ENCODE measurements around the gene ACOX3. TPM values are rescaled to one million over a fixed set of nuclear protein-coding genes. Genes with fewer than 3 reads are reported as not detected.
A peak's percentile ranks its signal among the peaks of the same experiment; 100 is the strongest.

Gene ACOX3
- total RNA-seq, 1 experiment from 2014 or later, result 12.2 TPM

DNA sequence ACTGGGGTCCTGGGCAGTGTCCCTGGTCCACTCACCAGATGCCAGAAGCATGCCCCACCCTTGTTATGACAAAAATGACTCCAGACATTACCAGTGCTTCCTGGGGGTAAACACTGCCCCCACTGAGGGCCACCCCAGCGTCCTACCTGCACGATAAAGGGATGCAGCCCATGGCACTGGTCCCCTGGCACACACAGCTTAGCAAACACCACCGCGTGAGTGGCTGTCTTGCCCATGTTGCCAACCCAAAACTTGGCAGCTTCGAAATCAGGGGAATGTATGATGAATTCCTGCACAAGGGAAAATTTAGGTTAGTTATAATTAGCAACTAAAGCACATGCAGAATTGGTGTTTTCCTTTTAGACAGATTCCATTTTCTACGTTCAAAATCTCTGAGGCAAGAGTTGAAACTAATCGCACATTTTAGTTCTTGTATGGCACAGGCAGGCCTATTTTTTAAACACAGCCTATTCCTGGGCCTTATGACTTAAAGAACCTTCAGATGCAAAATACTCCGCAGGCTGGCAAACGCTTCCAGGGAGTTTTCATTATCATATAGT lies 30.4 kb downstream of the ACOX3 start:
- H3K79me2 ChIP-seq (ENCODE audit: low read length), result no peaks in the 10 kb centered on the region
- H3K36me3 ChIP-seq (ENCODE audit: low read depth, low read length), result no peaks in the 10 kb centered on the region
- H3K4me3 ChIP-seq (ENCODE audit: low read length), result no peak overlapping the region
- no peaks in the 10 kb centered on the region for H3F3A ChIP-seq (ENCODE audit: low read length, unreplicated experiment)
- DNase-seq, result no peak
- CTCF ChIA-PET, result interaction anchor here (0.6 to 1.1 kb wide), 4 partner anchors 10 to 168 kb away, joined by 4 to 7 read pairs (median 6); no protein-coding TSS in a partner anchor
- no peaks in the 10 kb centered on the region for H3K9me2 ChIP-seq (replicated peaks; ENCODE audit: low read length)
- TF ChIP-seq, protein P1, sequence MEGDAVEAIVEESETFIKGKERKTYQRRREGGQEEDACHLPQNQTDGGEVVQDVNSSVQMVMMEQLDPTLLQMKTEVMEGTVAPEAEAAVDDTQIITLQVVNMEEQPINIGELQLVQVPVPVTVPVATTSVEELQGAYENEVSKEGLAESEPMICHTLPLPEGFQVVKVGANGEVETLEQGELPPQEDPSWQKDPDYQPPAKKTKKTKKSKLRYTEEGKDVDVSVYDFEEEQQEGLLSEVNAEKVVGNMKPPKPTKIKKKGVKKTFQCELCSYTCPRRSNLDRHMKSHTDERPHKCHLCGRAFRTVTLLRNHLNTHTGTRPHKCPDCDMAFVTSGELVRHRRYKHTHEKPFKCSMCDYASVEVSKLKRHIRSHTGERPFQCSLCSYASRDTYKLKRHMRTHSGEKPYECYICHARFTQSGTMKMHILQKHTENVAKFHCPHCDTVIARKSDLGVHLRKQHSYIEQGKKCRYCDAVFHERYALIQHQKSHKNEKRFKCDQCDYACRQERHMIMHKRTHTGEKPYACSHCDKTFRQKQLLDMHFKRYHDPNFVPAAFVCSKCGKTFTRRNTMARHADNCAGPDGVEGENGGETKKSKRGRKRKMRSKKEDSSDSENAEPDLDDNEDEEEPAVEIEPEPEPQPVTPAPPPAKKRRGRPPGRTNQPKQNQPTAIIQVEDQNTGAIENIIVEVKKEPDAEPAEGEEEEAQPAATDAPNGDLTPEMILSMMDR (conservative IDR thresholded peaks at IDR 0.05; ENCODE audit: low read depth, low read length), result no peak
- TF ChIP-seq EZH2 (IDR thresholded peaks at IDR 0.05; ENCODE audit: low read length, unreplicated experiment) (no peak), EZH2phosphoT487 (IDR thresholded peaks at IDR 0.05; ENCODE audit: borderline replicate concordance, low read length) (no peak)
- no peak overlapping the region for H2AFZ ChIP-seq (ENCODE audit: low read length)
- peaks cover 4% of the 10 kb centered on the region; the same call in 1 of the 2 replicates for H3K4me1 ChIP-seq (ENCODE audit: insufficient read depth, low read length)
- no peaks in the 10 kb centered on the region for H3K27me3 ChIP-seq (ENCODE audit: low read length)
- no peak overlapping the region for H3K27ac ChIP-seq (ENCODE audit: low read length)
- no peak overlapping the region for H3K4me2 ChIP-seq (ENCODE audit: low read length)
- H4K20me1 ChIP-seq (ENCODE audit: low read length), result no peaks in the 10 kb centered on the region
- BruUV-seq (replicated peaks), result no TSS peak
- ATAC-seq, result no peak
- no peaks in the 10 kb centered on the region for H3K9me3 ChIP-seq (ENCODE audit: low read length)
- no peak overlapping the region for H3K9ac ChIP-seq (ENCODE audit: low read length)
- intact Hi-C loops (cut with micrococcal nuclease), result no loop called here
- POLR2A ChIA-PET (ENCODE audit: unreplicated experiment), result no interaction called here

DNA sequence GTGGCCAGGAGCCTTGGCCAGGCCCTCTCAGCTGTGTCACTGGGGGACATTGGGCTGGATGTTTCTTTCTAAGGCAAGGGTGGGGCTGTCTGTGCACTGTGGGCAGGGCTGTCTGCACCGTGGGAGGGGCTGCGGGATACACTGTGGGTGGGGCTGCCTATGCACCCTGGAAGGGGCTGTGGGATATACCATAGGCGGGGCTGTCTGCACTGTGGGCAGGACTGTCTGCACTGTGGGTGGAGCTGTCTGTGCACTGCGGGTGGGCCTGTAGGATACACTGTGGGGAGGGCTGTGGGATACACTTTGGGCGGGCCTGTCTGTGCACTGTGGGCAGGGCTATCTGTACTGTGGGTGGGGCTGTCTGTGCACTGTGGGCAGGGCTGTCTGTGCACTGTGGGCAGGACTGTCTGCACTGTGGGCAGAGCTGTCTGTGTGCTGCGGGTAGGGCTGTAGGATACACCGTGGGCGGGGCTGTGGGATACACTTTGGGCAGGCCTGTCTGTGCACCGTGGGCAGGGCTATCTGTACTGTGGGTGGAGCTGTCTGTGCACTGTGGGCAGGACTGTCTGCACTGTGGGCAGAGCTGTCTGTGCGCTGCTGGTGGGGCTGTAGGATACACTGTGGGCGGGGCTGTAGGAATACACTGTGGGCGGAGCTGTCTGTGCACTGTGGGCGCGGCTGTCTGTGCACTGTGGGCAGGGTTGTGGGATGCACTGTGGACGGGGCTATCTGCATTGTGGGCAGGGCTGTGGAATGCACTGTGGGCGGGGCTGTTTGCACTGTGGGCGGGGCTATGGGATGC lies 31.1 kb downstream of the ACOX3 start:
- peak; percentile 28 for ATAC-seq
- H3K36me3 ChIP-seq (ENCODE audit: low read depth, low read length), result no peaks in the 10 kb centered on the region
- no peak overlapping the region for H3K4me3 ChIP-seq (ENCODE audit: low read length)
- no peak for TF ChIP-seq EZH2 (IDR thresholded peaks at IDR 0.05; ENCODE audit: low read length, unreplicated experiment)
- TF ChIP-seq EZH2phosphoT487 (IDR thresholded peaks at IDR 0.05; ENCODE audit: borderline replicate concordance, low read length), result no peak
- TF ChIP-seq, protein P1 (conservative IDR thresholded peaks at IDR 0.05; ENCODE audit: low read depth, low read length), result no peak
- peak; percentile 3 for DNase-seq
- intact Hi-C loops (cut with micrococcal nuclease), result no loop called here
- CTCF ChIA-PET, result no interaction called here
- H3K9me2 ChIP-seq (replicated peaks; ENCODE audit: low read length), result no peaks in the 10 kb centered on the region
- no peaks in the 10 kb centered on the region for H3K9me3 ChIP-seq (ENCODE audit: low read length)
- no peak overlapping the region for H3K27ac ChIP-seq (ENCODE audit: low read length)
- no peak overlapping the region for H3K9ac ChIP-seq (ENCODE audit: low read length)
- no peaks in the 10 kb centered on the region for H3K27me3 ChIP-seq (ENCODE audit: low read length)
- no peak overlapping the region for H2AFZ ChIP-seq (ENCODE audit: low read length)
- POLR2A ChIA-PET (ENCODE audit: unreplicated experiment), result no interaction called here
- no peaks in the 10 kb centered on the region for H3K79me2 ChIP-seq (ENCODE audit: low read length)
- no peaks in the 10 kb centered on the region for H4K20me1 ChIP-seq (ENCODE audit: low read length)
- H3F3A ChIP-seq (ENCODE audit: low read length, unreplicated experiment), result no peaks in the 10 kb centered on the region
- no peak overlapping the region for H3K4me2 ChIP-seq (ENCODE audit: low read length)
- BruUV-seq (replicated peaks), result no TSS peak
- H3K4me1 ChIP-seq (ENCODE audit: insufficient read depth, low read length), result peaks cover 4% of the 10 kb centered on the region; the same call in 1 of the 2 replicates

DNA sequence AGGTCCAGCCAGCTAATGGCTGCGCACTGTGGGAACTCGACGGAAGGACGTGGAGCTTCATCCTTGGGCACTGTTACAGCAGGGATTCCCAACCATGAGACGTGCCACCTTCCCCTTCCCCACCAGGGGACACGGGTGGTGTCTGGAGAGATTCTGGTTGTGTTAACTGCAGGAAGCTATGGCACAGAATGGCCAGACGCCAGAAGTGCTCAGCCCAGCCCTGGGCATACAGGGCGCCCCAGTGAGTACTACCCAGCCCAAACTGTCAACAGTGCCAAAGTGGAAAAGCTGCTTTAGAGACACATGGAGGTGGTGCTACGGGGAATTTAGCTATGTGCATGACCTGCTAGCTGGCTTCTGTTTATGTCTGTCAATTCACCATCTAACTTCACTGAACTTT lies 32.8 kb downstream of the ACOX3 start:
- H3K79me2 ChIP-seq (ENCODE audit: low read length), result no peaks in the 10 kb centered on the region
- DNase-seq (no peak), ATAC-seq (no peak)
- no peaks in the 10 kb centered on the region for H3K9me2 ChIP-seq (replicated peaks; ENCODE audit: low read length)
- H2AFZ ChIP-seq (ENCODE audit: low read length), result no peak overlapping the region
- H3K9me3 ChIP-seq (ENCODE audit: low read length), result no peaks in the 10 kb centered on the region
- TF ChIP-seq EZH2phosphoT487 (IDR thresholded peaks at IDR 0.05; ENCODE audit: borderline replicate concordance, low read length) (no peak), EZH2 (IDR thresholded peaks at IDR 0.05; ENCODE audit: low read length, unreplicated experiment) (no peak)
- TF ChIP-seq, protein P1 (conservative IDR thresholded peaks at IDR 0.05; ENCODE audit: low read depth, low read length), result no peak
- no peak overlapping the region for H3K4me3 ChIP-seq (ENCODE audit: low read length)
- no peaks in the 10 kb centered on the region for H3K36me3 ChIP-seq (ENCODE audit: low read depth, low read length)
- H4K20me1 ChIP-seq (ENCODE audit: low read length), result no peaks in the 10 kb centered on the region
- CTCF ChIA-PET, result no interaction called here
- intact Hi-C loops (cut with micrococcal nuclease), result no loop called here
- peaks cover 4% of the 10 kb centered on the region; the same call in 1 of the 2 replicates for H3K4me1 ChIP-seq (ENCODE audit: insufficient read depth, low read length)
- no peaks in the 10 kb centered on the region for H3K27me3 ChIP-seq (ENCODE audit: low read length)
- no peak overlapping the region for H3K4me2 ChIP-seq (ENCODE audit: low read length)
- POLR2A ChIA-PET (ENCODE audit: unreplicated experiment), result no interaction called here
- H3K27ac ChIP-seq (ENCODE audit: low read length), result no peak overlapping the region
- no TSS peak for BruUV-seq (replicated peaks)
- H3K9ac ChIP-seq (ENCODE audit: low read length), result no peak overlapping the region
- H3F3A ChIP-seq (ENCODE audit: low read length, unreplicated experiment), result no peaks in the 10 kb centered on the region
